Adrenal gland (tissue), 12 donors: ENCODE measurements around the gene GABRB3. TPM values are rescaled to one million over a fixed set of nuclear protein-coding genes. Genes with fewer than 3 reads are reported as not detected.

ENCODE experiments used
- DNase-seq, 7 donors: peaks; one replicate each; pipeline ENCODE4 v3.0.0-alpha.2; 2019 to 2020
- H3K27ac ChIP-seq, 5 donors: fragments of 200-600 bp; sonication (generic) in 4 of 5; 1 replicate in 3 of 5; 2 replicates in 2 of 5; pipeline versions ENCODE4 v1.5.1 to v1.8.0; 2016 to 2020; ENCODE audit warnings: mild to moderate bottlenecking in 1 of 5
- H3K27me3 ChIP-seq: fragments of 200-600 bp; 2 replicates; pipeline ENCODE4 v1.8.0; 2021
- H3K36me3 ChIP-seq, 2 donors: fragments of 200-600 bp; replicated peaks in 1 of 2; 1 replicate in 1 of 2; 2 replicates in 1 of 2; pipeline versions ENCODE4 v1.5.1 to v1.8.0; 2018 to 2022
- H3K4me1 ChIP-seq, 2 donors: fragments of 200-600 bp; replicated peaks in 1 of 2; 1 replicate in 1 of 2; 2 replicates in 1 of 2; pipeline versions ENCODE4 v1.5.1 to v1.8.0; 2018 to 2021
- H3K4me3 ChIP-seq, 4 donors: fragments of 200-600 bp; sonication (generic) in 3 of 4; one replicate each; pipeline ENCODE4 v1.5.1; 2016 to 2018
- H3K9me3 ChIP-seq, 3 donors: fragments of 200-600 bp; sonication (generic) in 1 of 3; replicated peaks in 1 of 3; 1 replicate in 2 of 3; 2 replicates in 1 of 3; pipeline versions ENCODE4 v1.5.1 to v1.8.0; 2016 to 2021
- POLR2A ChIP-seq, 2 donors: fragments of 450-650 bp; IDR thresholded peaks; one replicate each; pipeline ENCODE4 v1.6.1; 2017; ENCODE audit warnings: antibody characterized with exemption in 2 of 2, mild to moderate bottlenecking in 2 of 2, moderate library complexity in 1 of 2
- WGBS, 4 donors: extraction: QIAGEN DNeasy Blood & Tissue Kit in 2 of 4; methylation state at CpG; one replicate each; pipeline versions ENCODE4 v1.1.5 to v1.1.7; 2013 to 2017; 5-methylcytosine and 5-hydroxymethylcytosine counted together
- intact Hi-C, 2 donors: fragments of 100-400 bp; cut with DNase I; formaldehyde crosslinking; loops; one replicate each; pipeline versions ENCODE4 v1.14.1 to v1.15.0; 2022 to 2023
- polyA plus RNA-seq, 3 donors: library from polyadenylated mRNA; stranded (reverse); fragments of 200-250 nt in 2 of 3; fragments of 350-450 nt in 1 of 3; fragmentation: Illumina TruSeq in 1 of 3; extraction: RNeasy Lipid Tissue Mini Kit (QIAGEN cat#74804) in 1 of 3; gene quantifications; one replicate each; pipeline ENCODE4 v1.2.3, GENCODE V29; 2013 to 2014
- total RNA-seq, 9 donors: library from RNA; depleted of rRNA in 4 of 9; stranded (reverse); fragments of >200 nt in 4 of 9; fragments of 120-200 nt in 1 of 9; fragmentation: NEBNext Ultra II Directional in 1 of 9; extraction: Animal tissue kit (Norgen Biotek cat#: 25700) in 1 of 9; gene quantifications; one replicate each; pipeline versions ENCODE4 v1.1.0 to v1.2.4, GENCODE V29; 2013 to 2023
- TF ChIP-seq, protein P1 (sequence below), 6 experiments: fragments of 450-650 bp in 4 of 6; fragments of 200-600 bp in 2 of 6; sonication (generic) in 1 of 6; IDR thresholded peaks; 1 replicate in 5 of 6; 2 replicates in 1 of 6; pipeline versions ENCODE4 v1.5.1 to v1.8.0; 2016 to 2021; ENCODE audit warnings: antibody characterized with exemption in 6 of 6, mild to moderate bottlenecking in 2 of 6, moderate library complexity in 1 of 6
- donor health status: healthy with polysubstance abuse.
- donor health status: Bipolar disorder and iron deficiency.
- donor health status: DM: yes; HTN: yes; CAD: no.
- donor health status: DM: no; HTN: no; CAD: no.
- donor health status: DM: no; HTN: no; CAD: no.
- donor health status: DM: yes; HTN: yes; CAD: no.

Gene GABRB3
- total and polyA plus RNA-seq, 12 donors: 0.95 to 13.3 (median 2.8) TPM

DNA sequence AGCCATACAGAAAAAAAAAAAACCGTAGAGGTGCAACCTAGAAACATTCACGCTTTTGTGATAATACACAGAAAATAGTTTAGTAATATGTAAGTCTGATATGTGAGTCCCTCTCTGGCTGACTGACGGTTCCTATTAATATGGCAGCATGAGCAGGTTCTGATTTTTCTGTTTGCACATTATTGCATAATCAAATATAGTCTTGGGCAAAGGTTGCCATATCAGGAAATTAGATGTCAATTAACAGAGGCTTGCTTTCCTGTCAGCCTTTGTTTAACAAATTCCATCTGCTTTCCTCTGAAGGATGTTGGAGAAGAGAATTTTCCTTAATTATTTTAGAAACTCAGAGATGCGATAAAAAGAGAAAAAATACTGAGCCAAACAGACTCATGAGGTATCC lies 14.8 kb downstream of the GABRB3 start:
- H3K4me1 ChIP-seq: no peaks in the 10 kb centered on the region
- no peaks in the 10 kb centered on the region for H3K27me3 ChIP-seq
- no peak overlapping the region for H3K4me3 ChIP-seq
- no peak for DNase-seq
- H3K27ac ChIP-seq: no peak overlapping the region
- TF ChIP-seq, protein P1, sequence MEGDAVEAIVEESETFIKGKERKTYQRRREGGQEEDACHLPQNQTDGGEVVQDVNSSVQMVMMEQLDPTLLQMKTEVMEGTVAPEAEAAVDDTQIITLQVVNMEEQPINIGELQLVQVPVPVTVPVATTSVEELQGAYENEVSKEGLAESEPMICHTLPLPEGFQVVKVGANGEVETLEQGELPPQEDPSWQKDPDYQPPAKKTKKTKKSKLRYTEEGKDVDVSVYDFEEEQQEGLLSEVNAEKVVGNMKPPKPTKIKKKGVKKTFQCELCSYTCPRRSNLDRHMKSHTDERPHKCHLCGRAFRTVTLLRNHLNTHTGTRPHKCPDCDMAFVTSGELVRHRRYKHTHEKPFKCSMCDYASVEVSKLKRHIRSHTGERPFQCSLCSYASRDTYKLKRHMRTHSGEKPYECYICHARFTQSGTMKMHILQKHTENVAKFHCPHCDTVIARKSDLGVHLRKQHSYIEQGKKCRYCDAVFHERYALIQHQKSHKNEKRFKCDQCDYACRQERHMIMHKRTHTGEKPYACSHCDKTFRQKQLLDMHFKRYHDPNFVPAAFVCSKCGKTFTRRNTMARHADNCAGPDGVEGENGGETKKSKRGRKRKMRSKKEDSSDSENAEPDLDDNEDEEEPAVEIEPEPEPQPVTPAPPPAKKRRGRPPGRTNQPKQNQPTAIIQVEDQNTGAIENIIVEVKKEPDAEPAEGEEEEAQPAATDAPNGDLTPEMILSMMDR (IDR thresholded peaks at IDR 0.05): no peak
- no peak for TF ChIP-seq POLR2A (IDR thresholded peaks at IDR 0.05)
- intact Hi-C loops: no loop called here
- H3K9me3 ChIP-seq: no peaks in the 10 kb centered on the region
- 49 to 58% (median 55%) methylated on average over 4 of the region's 4 CpGs for WGBS, 4 donors
- no peaks in the 10 kb centered on the region for H3K36me3 ChIP-seq

DNA sequence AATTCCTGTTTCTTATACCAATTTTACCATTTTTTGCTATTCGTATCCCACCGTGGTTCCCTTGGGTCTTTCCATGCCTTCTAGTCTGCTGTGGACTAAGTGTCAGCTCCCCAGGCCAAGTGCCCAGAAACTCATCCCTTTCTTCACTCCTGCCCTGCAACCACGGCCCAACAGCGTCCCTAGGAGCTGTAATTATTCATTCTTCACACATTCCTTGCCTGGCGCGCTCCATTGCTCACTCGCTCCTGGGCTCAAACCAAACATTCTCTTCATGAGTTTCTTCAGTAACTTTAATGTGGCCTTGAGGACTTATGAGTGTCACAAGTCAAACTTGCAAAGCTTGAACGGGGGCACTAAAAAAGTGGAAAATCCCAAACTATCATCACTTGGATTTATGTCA lies 15.7 kb downstream of the GABRB3 start:
- no peak for TF ChIP-seq POLR2A (IDR thresholded peaks at IDR 0.05)
- TF ChIP-seq, protein P1 (IDR thresholded peaks at IDR 0.05): no peak
- intact Hi-C loops: no loop called here
- Histone ChIP-seq H3K4me3 (no peak overlapping the region), H3K27ac (no peak overlapping the region), H3K4me1 (no peaks in the 10 kb centered on the region), H3K27me3 (no peaks in the 10 kb centered on the region), H3K36me3 (no peaks in the 10 kb centered on the region), H3K9me3 (no peaks in the 10 kb centered on the region)
- WGBS, 4 donors: 46 to 48% (median 47%) methylated on average over 8 of the region's 8 CpGs
- DNase-seq: no peak

DNA sequence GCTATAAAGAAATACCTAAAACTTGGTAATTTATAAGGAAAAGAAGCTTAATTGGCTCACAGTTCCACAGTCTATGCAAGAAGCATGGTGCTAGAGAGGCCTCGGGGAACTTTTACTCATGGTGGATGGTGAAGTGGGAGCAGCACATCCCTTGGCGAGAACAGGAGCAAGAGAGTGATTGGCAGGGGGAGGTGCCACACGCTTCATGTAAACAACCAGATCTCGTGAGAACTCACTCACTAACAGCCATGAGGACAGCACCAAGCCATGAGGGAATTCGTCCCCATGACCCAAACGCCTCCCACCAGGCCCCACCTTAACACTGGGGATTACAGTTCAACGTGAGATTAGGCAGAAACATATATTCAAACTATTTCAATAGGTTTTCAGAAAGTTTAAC lies 28.0 kb downstream of the GABRB3 start:
- Histone ChIP-seq H3K27me3 (no peaks in the 10 kb centered on the region), H3K9me3 (no peaks in the 10 kb centered on the region), H3K27ac (no peak overlapping the region), H3K36me3 (no peaks in the 10 kb centered on the region), H3K4me1 (no peaks in the 10 kb centered on the region), H3K4me3 (no peak overlapping the region)
- 64 to 70% (median 66%) methylated on average over 7 of the region's 7 CpGs for WGBS, 4 donors
- no peak for DNase-seq
- TF ChIP-seq, protein P1 (IDR thresholded peaks at IDR 0.05): no peak
- no peak for TF ChIP-seq POLR2A (IDR thresholded peaks at IDR 0.05)
- intact Hi-C loops: no loop called here

DNA sequence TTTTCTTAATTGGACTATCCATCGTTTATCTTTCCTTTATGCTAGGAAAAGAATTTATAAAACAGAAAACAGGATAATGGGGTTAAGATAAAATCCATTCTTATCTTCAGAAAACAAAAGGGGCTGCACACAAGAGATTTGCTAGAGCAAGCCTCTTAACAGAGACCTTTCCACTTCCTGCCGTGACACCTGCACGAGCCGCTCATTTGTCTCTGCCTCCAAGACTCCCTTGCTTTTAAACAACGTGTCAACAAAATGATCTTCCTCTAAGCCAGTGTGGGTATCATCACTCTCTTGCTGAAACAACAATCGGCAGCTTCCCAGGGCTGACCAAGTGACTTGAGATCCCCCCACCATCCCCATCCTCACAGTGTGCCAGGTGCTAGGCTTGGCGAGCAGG lies 33.1 kb downstream of the GABRB3 start:
- H3K27me3 ChIP-seq: no peaks in the 10 kb centered on the region
- intact Hi-C loops: no loop called here
- TF ChIP-seq POLR2A (IDR thresholded peaks at IDR 0.05): no peak
- TF ChIP-seq, protein P1 (IDR thresholded peaks at IDR 0.05): no peak
- H3K4me1 ChIP-seq: no peaks in the 10 kb centered on the region
- WGBS, 4 donors: 40 to 54% (median 45%) methylated on average over 7 of the region's 7 CpGs
- no peak for DNase-seq
- H3K9me3 ChIP-seq: no peaks in the 10 kb centered on the region
- no peak overlapping the region for H3K27ac ChIP-seq
- no peak overlapping the region for H3K4me3 ChIP-seq
- H3K36me3 ChIP-seq: no peaks in the 10 kb centered on the region
